SU-DHL-6 (cell line): ENCODE measurements around the gene CNTFR.

Experiments
- H2AFZ ChIP-seq: fragments of 200-600 bp; sonication (generic); 2 replicates; pipeline ENCODE4 v1.6.1; 2014; ENCODE audit warnings: low read depth, mild to moderate bottlenecking, moderate library complexity, mixed read lengths, antibody characterized with exemption, low read length; ENCODE audit not compliant: severe bottlenecking
- H3F3A ChIP-seq: fragments of 200-600 bp; shearing (Covaris generic); 2 replicates; pipeline ENCODE4 v1.6.0; 2016; ENCODE audit warnings: antibody characterized with exemption, mild to moderate bottlenecking; ENCODE audit not compliant: insufficient read depth
- H3K27ac ChIP-seq: fragments of 200-600 bp; sonication (generic); 2 replicates; pipeline ENCODE4 v1.5.1; 2016; ENCODE audit warnings: low read depth, mild to moderate bottlenecking, low read length, moderate library complexity, mixed read lengths
- H3K27me3 ChIP-seq: fragments of 200-600 bp; sonication (generic), shearing (Covaris generic); 2 replicates; pipeline ENCODE4 v1.6.0; 2014; ENCODE audit warnings: mild to moderate bottlenecking, low read length
- H3K36me3 ChIP-seq: fragments of 200-600 bp; sonication (generic); 2 replicates; pipeline ENCODE4 v1.6.1; 2014; ENCODE audit warnings: mild to moderate bottlenecking, low read length, mixed read lengths
- H3K4me2 ChIP-seq: fragments of 300-600, 200-600 bp; shearing (Covaris generic), sonication (generic); 2 replicates; pipeline ENCODE4 v1.6.0; 2014; ENCODE audit warnings: low read length, low read depth, mild to moderate bottlenecking; ENCODE audit not compliant: poor library complexity, severe bottlenecking
- H3K4me3 ChIP-seq: fragments of 200-600 bp; sonication (generic); 2 replicates; pipeline ENCODE4 v1.5.1; 2014; ENCODE audit warnings: antibody characterized with exemption, low read length, mild to moderate bottlenecking, mixed read lengths; ENCODE audit not compliant: insufficient read depth, poor library complexity, severe bottlenecking
- H3K79me2 ChIP-seq: fragments of 200-600 bp; sonication (generic); 2 replicates; pipeline ENCODE4 v1.6.1; 2014; ENCODE audit warnings: mild to moderate bottlenecking, low read length, moderate library complexity; ENCODE audit not compliant: insufficient read depth
- H3K9ac ChIP-seq: fragments of 200-600 bp; sonication (generic); 2 replicates; pipeline ENCODE4 v1.7.0; 2014; ENCODE audit warnings: mild to moderate bottlenecking, low read length
- H3K9me2 ChIP-seq: fragments of 200-600 bp; sonication (generic); replicated peaks from 2 replicates; pipeline ENCODE4 v1.6.1; 2014; ENCODE audit warnings: low read length; ENCODE audit not compliant: insufficient read depth
- H3K9me3 ChIP-seq: fragments of 200-600 bp; sonication (generic); 2 replicates; pipeline ENCODE4 v1.6.1; 2014; ENCODE audit warnings: low read length, mixed read lengths; ENCODE audit not compliant: insufficient read depth
- H4K20me1 ChIP-seq: fragments of 200-600 bp; sonication (generic); 2 replicates; pipeline ENCODE4 v1.6.1; 2014; ENCODE audit warnings: low read depth, mild to moderate bottlenecking, antibody characterized with exemption, low read length, moderate library complexity, mixed read lengths
- CTCF ChIP-seq: fragments of 200-600 bp; sonication (generic); IDR thresholded peaks from one replicate; pipeline ENCODE4 v1.5.1; 2017; ENCODE audit warnings: antibody characterized with exemption, mild to moderate bottlenecking, low read length, moderate library complexity; ENCODE audit not compliant: insufficient read depth, poor library complexity, severe bottlenecking
- EZH2phosphoT487 ChIP-seq: fragments of 200-600 bp; sonication (generic), shearing (Covaris generic); conservative IDR thresholded peaks from 2 replicates; pipeline ENCODE4 v1.6.1; 2018; ENCODE audit warnings: mild to moderate bottlenecking, antibody characterized with exemption, low read length, moderate library complexity, mixed read lengths

Gene CNTFR

GRCh38 chr9:34612788-34613390 is 23.4 kb upstream of the CNTFR start:
- Histone ChIP-seq H3K4me3 (peak overlapping the region; percentile 61), H4K20me1 (no peaks in the 10 kb centered on the region), H3K9ac (peak overlapping the region; percentile 74), H3K27ac (peak overlapping the region; percentile 41), H3F3A (0 out of 2 replicates have a peak, but pooled peaks cover 7% of the 10 kb centered on the region), H3K36me3 (no peaks in the 10 kb centered on the region), H3K9me2 (no peaks in the 10 kb centered on the region), H2AFZ (peak overlapping the region; percentile 76), H3K4me2 (peak overlapping the region; percentile 80), H3K27me3 (no peaks in the 10 kb centered on the region), H3K79me2 (no peaks in the 10 kb centered on the region), H3K9me3 (no peaks in the 10 kb centered on the region)
- TF ChIP-seq EZH2phosphoT487 (no peak), CTCF (peak; percentile 96)

GRCh38 chr9:34611811-34612787 is 22.6 kb upstream of the CNTFR start, which contains the start of gene RPP25L:
Gene RPP25L (minus strand): TSS chr9:34612097. CDS start chr9:34611296, 801 bp downstream.
- H3K27me3 ChIP-seq, result no peaks in the 10 kb centered on the region
- H4K20me1 ChIP-seq, result no peaks in the 10 kb centered on the region
- no peak for TF ChIP-seq CTCF
- no peak for TF ChIP-seq EZH2phosphoT487
- H3K4me2 ChIP-seq, result peak within 1 kb of the TSS; percentile 80
- no peaks in the 10 kb centered on the region for H3K9me3 ChIP-seq
- peak within 1 kb of the TSS; percentile 61 for H3K4me3 ChIP-seq
- no peaks in the 10 kb centered on the region for H3K36me3 ChIP-seq
- H2AFZ ChIP-seq, result peak within 1 kb of the TSS; percentile 76
- H3K9ac ChIP-seq, result peak within 1 kb of the TSS; percentile 74
- H3F3A ChIP-seq, result 0 out of 2 replicates have a peak, but pooled peaks cover 7% of the 10 kb centered on the region
- no peaks in the 10 kb centered on the region for H3K79me2 ChIP-seq
- H3K27ac ChIP-seq, result peak within 1 kb of the TSS; percentile 41
- no peaks in the 10 kb centered on the region for H3K9me2 ChIP-seq

DNA sequence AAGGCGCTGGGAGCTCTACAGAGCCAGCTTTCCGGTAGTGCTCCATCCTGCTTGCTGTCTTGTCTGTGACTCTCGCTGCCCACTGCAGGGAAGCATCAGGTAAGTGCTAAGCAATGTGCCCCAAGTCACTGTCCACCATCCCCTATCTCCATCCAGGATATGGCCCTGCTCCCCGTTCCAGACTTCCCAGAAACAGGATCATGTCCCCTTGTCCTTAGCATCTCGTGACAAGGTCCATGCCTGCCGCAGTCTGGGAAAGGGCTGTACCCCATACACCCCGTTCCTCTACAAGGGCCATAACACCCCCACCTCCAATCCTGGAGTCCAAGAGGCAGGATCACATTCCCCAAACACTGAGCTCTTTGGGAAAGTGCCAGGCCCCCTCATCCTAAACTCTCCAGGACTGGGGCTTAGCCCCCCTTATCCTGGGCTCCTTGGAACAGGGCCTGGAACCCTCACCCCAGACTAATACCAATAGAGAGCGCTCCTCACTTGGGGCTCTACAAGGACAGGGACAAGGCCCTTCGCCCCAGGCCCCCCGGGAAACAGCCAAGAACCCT is 21.8 kb upstream of the CNTFR start:
- H3K9me3 ChIP-seq, result no peaks in the 10 kb centered on the region
- H3K27me3 ChIP-seq, result no peaks in the 10 kb centered on the region
- 0 out of 2 replicates have a peak, but pooled peaks cover 7% of the 10 kb centered on the region for H3F3A ChIP-seq
- H3K9me2 ChIP-seq, result no peaks in the 10 kb centered on the region
- H3K36me3 ChIP-seq, result no peaks in the 10 kb centered on the region
- no peaks in the 10 kb centered on the region for H4K20me1 ChIP-seq
- H3K4me2 ChIP-seq, result peak overlapping the region; percentile 80
- peak overlapping the region; percentile 9; the same call in 1 of the 2 replicates for H3K27ac ChIP-seq
- TF ChIP-seq CTCF (no peak), EZH2phosphoT487 (no peak)
- H3K79me2 ChIP-seq, result no peaks in the 10 kb centered on the region
- peak overlapping the region; percentile 76 for H2AFZ ChIP-seq
- H3K9ac ChIP-seq, result peak overlapping the region; percentile 74
- peak overlapping the region; percentile 61 for H3K4me3 ChIP-seq
